IMR-90 (cell line): Measurements from ENCODE around the gene REPIN1. TPM values are rescaled to one million over a fixed set of nuclear protein-coding genes. Genes with fewer than 3 reads are reported as not detected.

Experiments
- ATAC-seq: fragments of 200-7000 bp; cut with Tn5 transposase; 2 replicates; pipeline ENCODE4 v1.9.1; 2020; ENCODE audit warnings: low read depth, mild to moderate bottlenecking, moderate library complexity
- BruUV-seq: library from RNA; stranded (reverse); fragments of 400-500 nt; replicated peaks from 2 replicates; lab custom pipeline; 2021; lab: Mats Ljungman, UMichigan
- CTCF ChIA-PET: fragments of 300-600 bp; formaldehyde crosslinking; extraction: SDS; loops from one replicate; lab custom pipeline; 2021; ENCODE audit warnings: antibody characterized with exemption; lab: Yijun Ruan, JAX
- POLR2A ChIA-PET: fragments of 300-600 bp; sonication (Branson Sonifier 250); formaldehyde crosslinking; loops from one replicate; lab custom pipeline; 2022; ENCODE audit warnings: antibody characterized with exemption; ENCODE audit not compliant: unreplicated experiment; lab: Charles Lee
- DNase-seq: peaks from one replicate; pipeline ENCODE4 v3.0.0; 2013
- H2AFZ ChIP-seq: replicated peaks from 2 replicates; pipeline ENCODE3; 2013; ENCODE audit warnings: low read length, mild to moderate bottlenecking; ENCODE audit not compliant: poor library complexity
- H2AK5ac ChIP-seq: 2 replicates; pipeline ENCODE4 v1.6.1; 2013; ENCODE audit warnings: low read depth, low read length, inconsistent platforms
- H2AK9ac ChIP-seq: replicated peaks from 2 replicates; pipeline ENCODE3; 2013; ENCODE audit warnings: mild to moderate bottlenecking, low read depth, low read length, moderate library complexity; ENCODE audit not compliant: poor library complexity
- H2BK120ac ChIP-seq: 2 replicates; pipeline ENCODE4 v1.6.1; 2013; ENCODE audit warnings: low read depth, low read length, inconsistent platforms
- H2BK15ac ChIP-seq: 3 replicates; pipeline ENCODE4 v1.6.1; 2013; ENCODE audit warnings: low read depth, low read length, inconsistent platforms
- H2BK20ac ChIP-seq: 2 replicates; pipeline ENCODE4 v1.6.1; 2013; ENCODE audit warnings: low read depth, mild to moderate bottlenecking, inconsistent platforms, low read length, moderate library complexity
- H2BK5ac ChIP-seq: 2 replicates; pipeline ENCODE4 v1.6.1; 2013; ENCODE audit warnings: mild to moderate bottlenecking, low read depth, low read length, inconsistent platforms; ENCODE audit not compliant: poor library complexity, severe bottlenecking
- H3K14ac ChIP-seq: replicated peaks from 2 replicates; pipeline ENCODE4 v1.6.1; 2013; ENCODE audit warnings: low read depth, low read length, inconsistent platforms
- H3K18ac ChIP-seq: 2 replicates; pipeline ENCODE4 v1.6.1; 2013; ENCODE audit warnings: low read depth, low read length, control low read depth
- H3K23ac ChIP-seq: 2 replicates; pipeline ENCODE4 v1.6.1; 2013; ENCODE audit warnings: low read depth, low read length, inconsistent platforms
- H3K27ac ChIP-seq: 2 replicates; pipeline ENCODE4 v1.5.1; 2013; ENCODE audit warnings: mild to moderate bottlenecking, control low read depth, low read length; ENCODE audit not compliant: insufficient read depth
- H3K27me3 ChIP-seq: 2 replicates; pipeline ENCODE4 v1.6.1; 2013; ENCODE audit warnings: low read length; ENCODE audit not compliant: control insufficient read depth, insufficient read depth
- H3K36me3 ChIP-seq: 2 replicates; pipeline ENCODE4 v1.6.1; 2013; ENCODE audit warnings: low read length, mixed read lengths; ENCODE audit not compliant: control insufficient read depth, insufficient read depth
- H3K4ac ChIP-seq: 2 replicates; pipeline ENCODE4 v1.6.1; 2013; ENCODE audit warnings: low read depth, low read length, inconsistent platforms
- H3K4me1 ChIP-seq: 2 replicates; pipeline ENCODE4 v1.6.1; 2013; ENCODE audit warnings: low read length, mixed read lengths; ENCODE audit not compliant: control insufficient read depth, insufficient read depth
- H3K4me2 ChIP-seq: 2 replicates; pipeline ENCODE4 v1.6.1; 2013; ENCODE audit warnings: low read depth, mild to moderate bottlenecking, control low read depth, low read length, moderate library complexity
- H3K4me3 ChIP-seq: 2 replicates; pipeline ENCODE4 v1.5.1; 2013; ENCODE audit warnings: low read depth, mild to moderate bottlenecking, control low read depth, low read length, moderate library complexity; ENCODE audit not compliant: insufficient read depth
- H3K56ac ChIP-seq: 2 replicates; pipeline ENCODE4 v1.6.1; 2013; ENCODE audit warnings: low read length, inconsistent platforms; ENCODE audit not compliant: insufficient read depth; ENCODE audit errors: extremely low read depth
- H3K79me1 ChIP-seq, 2 experiments: 2 replicates each; pipeline ENCODE4 v1.6.1; 2013; ENCODE audit warnings: low read length in 2 of 2, inconsistent platforms in 1 of 2, low read depth in 1 of 2
- H3K9ac ChIP-seq: 2 replicates; pipeline ENCODE4 v1.6.1; 2013; ENCODE audit warnings: low read depth, low read length, control low read depth
- H3K9me1 ChIP-seq: 2 replicates; pipeline ENCODE4 v1.6.1; 2013; ENCODE audit warnings: low read length, inconsistent platforms; ENCODE audit not compliant: insufficient read depth
- H3K9me3 ChIP-seq: 2 replicates; pipeline ENCODE4 v1.6.1; 2013; ENCODE audit warnings: low read length; ENCODE audit not compliant: control insufficient read depth, insufficient read depth
- H4K20me1 ChIP-seq: 2 replicates; pipeline ENCODE4 v1.6.1; 2013; ENCODE audit warnings: low read length, inconsistent platforms; ENCODE audit not compliant: insufficient read depth
- H4K5ac ChIP-seq: 2 replicates; pipeline ENCODE4 v1.6.1; 2013; ENCODE audit warnings: mild to moderate bottlenecking, low read depth, low read length, control low read depth
- H4K8ac ChIP-seq, 2 experiments: 2 replicates each; pipeline ENCODE4 v1.6.1; 2013; ENCODE audit warnings: low read depth in 2 of 2, low read length in 2 of 2, control low read depth in 1 of 2, inconsistent platforms in 1 of 2
- H4K91ac ChIP-seq: 2 replicates; pipeline ENCODE4 v1.6.1; 2013; ENCODE audit warnings: low read depth, low read length, inconsistent platforms; ENCODE audit not compliant: insufficient read depth
- CEBPB ChIP-seq: IDR thresholded peaks from 2 replicates; pipeline ENCODE4 v1.6.1; 2012; ENCODE audit warnings: low read depth, low read length, improper control_type of control experiment
- CTCF ChIP-seq: conservative IDR thresholded peaks from 2 replicates; pipeline ENCODE4 v1.5.1; 2012; ENCODE audit warnings: mild to moderate bottlenecking, low read depth, low read length, improper control_type of control experiment
- FOS ChIP-seq: fragments of 150-350 bp; IDR thresholded peaks from 2 replicates; pipeline ENCODE4 v1.6.1; 2016; ENCODE audit warnings: low read depth, low read length
- MAZ ChIP-seq: IDR thresholded peaks from 2 replicates; pipeline ENCODE4 v1.6.1; 2012; ENCODE audit warnings: low read depth, mild to moderate bottlenecking, low read length, improper control_type of control experiment, moderate library complexity, borderline replicate concordance
- MXI1 ChIP-seq: IDR thresholded peaks from 2 replicates; pipeline ENCODE4 v1.6.1; 2012; ENCODE audit warnings: low read depth, mild to moderate bottlenecking, low read length, moderate library complexity, borderline replicate concordance
- NFE2L2 ChIP-seq: fragments of 150-350 bp; IDR thresholded peaks from 2 replicates; pipeline ENCODE4 v1.6.1; 2016; ENCODE audit warnings: low read depth, mild to moderate bottlenecking, low read length
- RCOR1 ChIP-seq: IDR thresholded peaks from 2 replicates; pipeline ENCODE4 v1.6.1; 2012; ENCODE audit warnings: mild to moderate bottlenecking, low read length, improper control_type of control experiment; ENCODE audit not compliant: insufficient replicate concordance
- SMC3 ChIP-seq: fragments of 150-350 bp; IDR thresholded peaks from 2 replicates; pipeline ENCODE4 v1.6.1; 2016; ENCODE audit warnings: low read depth, mild to moderate bottlenecking, antibody characterized with exemption, low read length, moderate library complexity
- USF2 ChIP-seq: fragments of 150-350 bp; IDR thresholded peaks from 2 replicates; pipeline ENCODE4 v1.6.1; 2017; ENCODE audit warnings: mild to moderate bottlenecking, antibody characterized with exemption, low read length, low read depth
- WGBS, 2 experiments: methylation state at CpG; one replicate each; pipeline versions ENCODE4 v1.1.5 to v1.1.7; 2013; ENCODE audit warnings: missing lambda C conversion rate in 2 of 2; ENCODE audit not compliant: insufficient read length in 1 of 2; ENCODE audit errors: extremely low coverage in 2 of 2; 5-methylcytosine and 5-hydroxymethylcytosine counted together
- dilution Hi-C: fragments of 300-500 bp; cut with HindIII; formaldehyde crosslinking; loops from one replicate; pipeline ENCODE4 v1.14.3; 2018; ENCODE audit warnings: low sequenced_read_pairs; ENCODE audit not compliant: unreplicated experiment
- in situ Hi-C: fragments of 300-500 bp; cut with MboI; formaldehyde crosslinking; loops from 3 replicates; pipeline ENCODE4 v1.14.3; 2019; ENCODE audit warnings: low sequenced_read_pairs, inconsistent platforms, mixed read lengths
- intact Hi-C: fragments of 100-400 bp; cut with micrococcal nuclease; formaldehyde crosslinking; loops from 2 replicates; pipeline ENCODE4 v1.10.0; 2022
- polyA plus RNA-seq, 3 experiments: library from polyadenylated mRNA; depleted of rRNA; stranded (reverse); fragments of >200 nt; gene quantifications; 2 replicates each; pipeline ENCODE4 v1.2.3, GENCODE V29; 2012; ENCODE audit warnings: low replicate concordance in 1 of 3
- total RNA-seq: library from RNA; depleted of rRNA; stranded (reverse); fragments of >200 nt; gene quantifications from 2 replicates; pipeline ENCODE4 v1.2.3, GENCODE V29; 2012

The REPIN1 gene
- total and polyA plus RNA-seq, 2 of the 4 experiments (the other 2 are of a cell fraction), result 19.4 to 50.6 TPM

- H3K4ac ChIP-seq, result no peak within 1 kb of the TSS
- H4K20me1 ChIP-seq, result 0 out of 2 replicates have a peak, but pooled peaks cover 3% of the 10 kb centered on the region
- WGBS, 2 experiments, result 16% methylated on average over 14 of the region's 49 CpGs; no CpG with 5 or more reads in 1 of the 2 experiments
- peak; percentile 13; the same call in 1 of the 2 replicates for ATAC-seq
- peak within 1 kb of the TSS; percentile 40; the same call in 1 of the 2 replicates for H3K9ac ChIP-seq
- no peaks in the 10 kb centered on the region for H3K79me1 ChIP-seq
- intact Hi-C loops (no loop called here), in situ Hi-C loops (no loop called here), dilution Hi-C loops (no loop called here)
- H3K36me3 ChIP-seq, result no peaks in the 10 kb centered on the region
- H2AFZ ChIP-seq, result no peak within 1 kb of the TSS
- H3K23ac ChIP-seq, result no peak within 1 kb of the TSS
- DNase-seq, result no peak
- H3K4me2 ChIP-seq, result peak within 1 kb of the TSS; percentile 36; the same call in 1 of the 2 replicates
- CTCF ChIA-PET, result no interaction called here
- no peak for TF ChIP-seq USF2
- no peak for TF ChIP-seq NFE2L2
- no peak for TF ChIP-seq FOS
- TF ChIP-seq RCOR1, result no peak
- no peak for TF ChIP-seq CEBPB
- no peak for TF ChIP-seq MXI1
- TF ChIP-seq MAZ, result no peak; the same call in 1 of the 2 replicates
- TF ChIP-seq CTCF, result no peak
- no peak for TF ChIP-seq SMC3
- H2AK9ac ChIP-seq, result no peak within 1 kb of the TSS
- H3K14ac ChIP-seq, result no peak within 1 kb of the TSS
- H2BK120ac ChIP-seq, result no peak within 1 kb of the TSS
- no peak within 1 kb of the TSS; the same call in 1 of the 2 replicates for H4K91ac ChIP-seq
- POLR2A ChIA-PET, result no interaction called here
- H2BK5ac ChIP-seq, result no peak within 1 kb of the TSS
- peaks cover 14% of the 10 kb centered on the region for H3K9me3 ChIP-seq
- BruUV-seq, result no TSS peak
- no peak within 1 kb of the TSS; the same call in 1 of the 2 replicates for H3K18ac ChIP-seq
- no peak within 1 kb of the TSS for H2AK5ac ChIP-seq
- H3K9me1 ChIP-seq, result peaks cover 4% of the 10 kb centered on the region; the same call in 1 of the 2 replicates
- H4K8ac ChIP-seq, result no peak within 1 kb of the TSS
- no peak within 1 kb of the TSS for H2BK15ac ChIP-seq
- peaks cover 26% of the 10 kb centered on the region for H3K27me3 ChIP-seq
- no peak within 1 kb of the TSS for H2BK20ac ChIP-seq
- H3K56ac ChIP-seq, result no peak within 1 kb of the TSS
- peak within 1 kb of the TSS; percentile 14; the same call in 1 of the 2 replicates for H3K4me3 ChIP-seq
- H3K27ac ChIP-seq, result peak within 1 kb of the TSS; percentile 34; the same call in 1 of the 2 replicates
- peak within 1 kb of the TSS; percentile 16; the same call in 1 of the 2 replicates for H4K5ac ChIP-seq
- H3K4me1 ChIP-seq, result peaks cover 20% of the 10 kb centered on the region
These were observed 27.1 kb upstream of the REPIN1 start, which contains the start of gene RARRES2 for GRCh38 chr7:150341263-150342120. RARRES2 (minus strand) TSS chr7:150341629; CDS start chr7:150340609, 1,020 bp downstream.
